ENCODE results near the gene MMRN2.
"Not testable (repeated sequence)": the region's sequence is repeated elsewhere in the genome, so short reads cannot be mapped to it uniquely, and the experiment has no call there.

The MMRN2 gene

GRCh38 chr10:86943316-86944030, 13.9 kb downstream of the MMRN2 start:
- in situ Hi-C loops (cut with MboI; ENCODE audit: low sequenced_read_pairs): no loop called here

- in situ Hi-C loops (cut with MboI; ENCODE audit: low sequenced_read_pairs): no loop called here
These were observed 14.7 kb downstream of the MMRN2 start for GRCh38 chr10:86942441-86943315.

GRCh38 chr10:86941991-86942421, 15.4 kb downstream of the MMRN2 start:
- in situ Hi-C loops (cut with MboI; ENCODE audit: low sequenced_read_pairs): no loop called here

GRCh38 chr10:86941426-86941825, 16.0 kb downstream of the MMRN2 start:
- in situ Hi-C loops (cut with MboI; ENCODE audit: low sequenced_read_pairs): no loop called here

DNA sequence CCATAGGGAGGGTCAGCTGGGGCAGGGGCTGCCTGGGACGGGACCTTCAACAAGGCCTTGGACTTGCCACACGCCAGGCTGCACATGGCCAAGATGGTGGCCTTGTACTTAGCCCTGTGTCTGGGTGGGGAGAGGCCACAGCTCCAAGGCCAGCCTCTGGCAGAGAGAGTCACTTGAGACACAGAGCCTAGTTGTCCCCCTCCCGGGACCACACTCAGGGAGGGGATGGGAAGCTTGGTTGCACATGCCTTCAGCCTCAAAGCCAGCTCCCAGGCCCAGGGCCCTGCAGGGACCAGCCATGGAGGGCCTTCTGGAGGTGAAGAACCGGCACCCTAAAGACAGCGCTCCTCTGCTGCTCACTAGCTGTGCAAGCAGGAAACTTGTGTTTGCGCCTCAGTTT, 16.7 kb downstream of the MMRN2 start:
- in situ Hi-C loops (cut with MboI; ENCODE audit: low sequenced_read_pairs): no loop called here

DNA sequence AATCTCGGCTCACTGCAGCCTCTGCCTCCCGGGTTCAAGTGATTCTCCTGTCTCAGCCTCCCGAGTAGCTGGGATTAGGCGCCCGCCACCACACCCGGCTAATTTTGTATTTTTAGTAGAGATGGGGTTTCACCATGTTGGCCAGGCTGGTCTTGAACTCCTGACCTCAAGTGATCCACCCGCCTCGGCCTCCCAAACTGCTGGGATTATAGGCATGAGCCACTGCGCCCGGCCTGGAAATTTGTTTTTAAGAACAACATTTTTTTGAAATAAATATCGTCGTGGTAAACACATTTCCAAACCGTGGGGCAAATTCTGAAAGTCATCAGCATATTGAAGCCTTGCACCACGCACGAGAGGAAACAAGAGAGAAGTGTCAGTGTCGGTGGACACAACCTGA, 17.3 kb downstream of the MMRN2 start:
- in situ Hi-C loops (cut with MboI; ENCODE audit: low sequenced_read_pairs): not testable (repeated sequence)

DNA sequence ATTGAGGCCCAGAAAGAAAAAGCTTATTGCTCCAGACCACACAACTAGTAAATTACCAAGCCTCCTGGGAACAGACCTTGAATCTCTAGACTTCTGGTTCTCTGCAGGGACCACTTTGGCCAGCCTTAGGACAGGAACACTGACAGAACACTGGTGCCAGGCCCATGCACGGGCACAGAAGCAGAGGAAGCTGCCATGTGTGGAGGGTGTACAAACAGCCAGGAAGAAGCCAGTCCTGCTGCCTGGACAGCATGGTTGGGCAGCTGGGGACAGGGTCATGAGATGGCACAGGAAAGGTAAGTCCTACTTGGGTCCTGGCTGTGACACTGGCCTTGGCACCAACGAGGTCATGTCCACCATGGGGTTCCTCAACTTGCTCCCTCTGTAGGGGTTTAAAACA, 19.2 kb downstream of the MMRN2 start:
- in situ Hi-C loops (cut with MboI; ENCODE audit: low sequenced_read_pairs): no loop called here

DNA sequence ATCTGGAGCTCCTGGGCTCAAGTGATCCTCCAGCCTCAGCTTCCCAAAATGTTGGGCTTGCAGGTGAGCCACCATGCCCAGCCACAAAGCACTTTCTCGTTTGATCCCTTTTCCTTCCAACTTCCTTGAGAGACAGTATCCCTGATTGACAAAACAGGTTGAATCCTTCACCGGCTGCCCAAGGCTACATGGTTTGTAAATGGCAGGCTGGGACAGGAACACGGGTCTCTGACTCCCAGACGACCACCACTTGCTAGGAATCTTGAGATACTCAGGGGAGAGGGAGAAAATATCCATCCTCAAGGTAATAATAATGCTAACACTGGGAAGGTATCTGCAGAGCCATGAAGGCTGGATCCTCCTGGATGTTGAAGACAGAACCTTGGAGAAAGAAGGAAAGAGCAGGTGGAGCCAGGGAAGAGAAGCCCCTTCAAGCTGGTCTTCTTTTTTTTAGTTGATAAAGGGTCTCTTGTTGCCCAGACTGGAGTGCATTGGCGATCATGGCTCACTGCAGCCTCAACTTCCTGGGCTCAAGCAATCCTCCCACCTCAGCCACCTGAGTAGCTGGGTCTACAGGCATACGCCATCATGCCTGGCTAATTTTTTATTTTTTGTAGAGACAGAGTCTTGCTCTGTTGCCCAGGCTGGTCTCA, 19.8 kb downstream of the MMRN2 start:
- in situ Hi-C loops (cut with MboI; ENCODE audit: low sequenced_read_pairs): no loop called here

- in situ Hi-C loops (cut with MboI; ENCODE audit: low sequenced_read_pairs): no loop called here
These were observed 20.5 kb downstream of the MMRN2 start for GRCh38 chr10:86936661-86937501.

GRCh38 chr10:86934162-86934711, 23.2 kb downstream of the MMRN2 start:
- in situ Hi-C loops (cut with MboI; ENCODE audit: low sequenced_read_pairs): not testable (repeated sequence)

DNA sequence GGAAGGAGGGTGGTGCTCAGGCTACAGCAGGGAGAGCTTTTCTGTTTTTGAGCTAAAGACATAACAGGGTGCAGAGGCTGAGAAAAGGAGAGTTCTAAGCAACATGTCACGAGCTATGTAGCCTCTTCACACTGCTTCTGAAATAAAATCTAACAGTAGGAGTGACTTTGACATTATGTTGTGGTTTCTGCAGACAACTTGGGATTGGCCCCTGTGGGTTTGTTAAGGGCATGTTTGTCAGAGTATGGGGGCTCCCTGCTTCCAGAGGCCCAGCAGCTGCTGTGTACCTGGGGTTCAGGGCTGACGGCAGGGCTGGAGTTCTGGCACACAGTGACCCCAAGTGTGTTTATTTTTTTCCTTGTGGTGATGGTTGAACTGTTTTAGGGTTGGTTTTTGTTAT, 24.7 kb downstream of the MMRN2 start:
- in situ Hi-C loops (cut with MboI; ENCODE audit: low sequenced_read_pairs): no loop called here

DNA sequence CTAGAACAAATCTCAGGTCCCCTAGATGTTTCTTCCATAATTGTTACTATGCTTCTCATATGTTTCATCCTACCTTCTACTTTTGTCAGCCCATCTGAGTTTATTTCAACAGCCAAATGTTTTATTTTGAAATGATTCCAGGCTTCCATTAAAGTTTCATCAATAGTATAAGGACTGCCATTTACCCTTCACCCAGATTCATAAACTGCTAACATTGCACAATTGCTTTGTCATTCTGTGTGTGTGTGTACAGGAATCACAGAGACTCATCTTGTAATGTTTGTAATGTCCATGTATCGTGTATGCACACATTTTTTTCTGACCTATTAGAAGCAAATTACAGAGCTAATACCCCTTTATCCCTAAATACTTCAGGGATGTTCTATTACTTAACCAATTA, 25.5 kb downstream of the MMRN2 start:
- in situ Hi-C loops (cut with MboI; ENCODE audit: low sequenced_read_pairs): no loop called here

GRCh38 chr10:86929468-86930380, 27.7 kb downstream of the MMRN2 start:
- in situ Hi-C loops (cut with MboI; ENCODE audit: low sequenced_read_pairs): no loop called here

DNA sequence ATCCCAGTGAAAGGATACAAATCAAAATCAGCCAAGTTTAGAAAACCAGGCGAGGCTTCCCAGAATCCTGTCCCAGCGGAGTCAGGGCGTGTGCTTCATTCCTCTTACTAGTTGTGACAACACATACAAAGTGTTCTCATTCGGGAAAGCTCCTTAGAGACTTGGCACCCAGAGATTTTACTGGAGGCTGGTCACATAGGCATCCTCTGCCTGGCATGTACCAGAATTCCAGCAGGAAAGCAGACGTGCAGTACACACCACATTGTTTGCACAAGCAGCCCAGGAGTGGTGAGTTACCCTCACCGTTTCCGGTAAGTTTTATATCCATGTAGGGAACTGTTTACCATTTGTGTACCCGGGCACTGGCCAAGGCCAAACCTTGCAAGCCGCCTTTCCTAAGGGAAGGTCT, 34.9 kb downstream of the MMRN2 start:
- in situ Hi-C loops (cut with MboI; ENCODE audit: low sequenced_read_pairs): no loop called here

- in situ Hi-C loops (cut with MboI; ENCODE audit: low sequenced_read_pairs): no loop called here
These were observed 39.4 kb downstream of the MMRN2 start for GRCh38 chr10:86918022-86918471.

- in situ Hi-C loops (cut with MboI; ENCODE audit: low sequenced_read_pairs): no loop called here
These were observed 42.7 kb downstream of the MMRN2 start for GRCh38 chr10:86914734-86915133.

DNA sequence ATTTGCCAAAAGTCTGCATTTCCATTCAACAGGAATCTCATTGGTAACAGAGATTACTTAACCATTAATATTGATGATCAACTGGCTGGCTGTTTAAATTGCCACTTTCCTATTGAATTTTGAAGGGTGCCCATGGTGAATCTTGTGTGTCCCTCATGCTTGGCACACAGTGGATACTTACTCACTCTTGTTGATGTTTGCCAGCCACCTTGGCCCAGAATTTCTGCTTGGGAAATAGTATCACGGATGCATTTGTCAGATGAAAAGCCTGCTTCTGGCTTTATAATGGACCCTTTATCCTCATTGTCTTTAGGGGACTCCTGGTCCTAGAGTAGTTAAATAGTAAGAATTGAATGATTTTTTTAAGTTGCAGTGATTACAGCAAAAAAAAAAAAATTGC, 52.0 kb downstream of the MMRN2 start:
- in situ Hi-C loops (cut with MboI; ENCODE audit: low sequenced_read_pairs): no loop called here

GRCh38 chr10:86904600-86904999, 52.8 kb downstream of the MMRN2 start:
- in situ Hi-C loops (cut with MboI; ENCODE audit: low sequenced_read_pairs): no loop called here

DNA sequence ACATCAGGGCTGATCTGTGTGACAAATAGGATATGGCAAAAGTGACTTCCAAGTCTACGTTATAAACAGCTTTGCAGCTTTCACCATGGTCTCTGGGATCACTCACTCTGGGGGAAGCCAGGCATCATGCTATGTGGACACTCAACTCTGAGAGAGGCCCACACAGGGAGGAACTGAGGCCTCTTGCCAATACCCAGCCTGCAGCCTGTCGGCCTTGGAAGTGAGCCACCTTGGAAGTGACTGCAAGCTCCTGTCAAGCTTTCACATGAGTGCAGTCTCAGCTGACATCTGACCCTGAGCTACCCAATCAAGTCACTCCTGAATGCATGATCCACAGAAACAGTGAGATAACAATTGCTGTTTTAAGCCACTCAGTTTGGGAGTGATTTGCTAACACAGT, 56.5 kb downstream of the MMRN2 start:
- in situ Hi-C loops (cut with MboI; ENCODE audit: low sequenced_read_pairs): no loop called here

Data from HL-60/S4 treated with phorbol 12-myristate 13-acetate at 8.2 ng/mL for 4 days and 3 days (cell line).